MCF 10A (cell line): ENCODE measurements around the gene FGF1. TPM values are rescaled to one million over a fixed set of nuclear protein-coding genes. Genes with fewer than 3 reads are reported as not detected.
A peak's percentile ranks its signal among the peaks of the same experiment; 100 is the strongest.

Experiments
- BruUV-seq: library from RNA; stranded (reverse); fragments of 400-500 nt; replicated peaks from 2 replicates; lab custom pipeline; 2021; lab: Mats Ljungman, UMichigan
- CTCF ChIA-PET: fragments of 300-600 bp; sonication (Branson Sonifier 250); formaldehyde crosslinking; extraction: SDS; loops from one replicate; lab custom pipeline; 2021; ENCODE audit warnings: antibody characterized with exemption, inconsistent platforms; lab: Yijun Ruan, JAX
- POLR2A ChIA-PET: fragments of 300-600, 350-650 bp; sonication (Branson Sonifier 250); formaldehyde crosslinking; extraction: SDS; loops from one replicate; lab custom pipeline; 2020; ENCODE audit warnings: antibody characterized with exemption, inconsistent platforms; lab: Yijun Ruan, JAX
- DNase-seq: peaks from one replicate; pipeline ENCODE4 v3.0.0-alpha.2; 2018; ENCODE audit not compliant: unreplicated experiment
- H3K27ac Mint-ChIP-seq: one replicate; pipeline ENCODE4 v1.8.0; 2022; ENCODE audit warnings: mild to moderate bottlenecking, low read depth, mixed read lengths; ENCODE audit not compliant: unreplicated experiment
- H3K27me3 Mint-ChIP-seq: one replicate; pipeline ENCODE4 v1.8.0; 2022; ENCODE audit warnings: mixed read lengths; ENCODE audit not compliant: insufficient read depth, unreplicated experiment
- H3K36me3 Mint-ChIP-seq: one replicate; pipeline ENCODE4 v1.8.0; 2022; ENCODE audit warnings: mild to moderate bottlenecking, moderate library complexity, mixed read lengths; ENCODE audit not compliant: insufficient read depth, unreplicated experiment
- H3K4me1 Mint-ChIP-seq: one replicate; pipeline ENCODE4 v1.8.0; 2022; ENCODE audit warnings: mixed read lengths; ENCODE audit not compliant: insufficient read depth, unreplicated experiment
- H3K4me3 Mint-ChIP-seq: one replicate; pipeline ENCODE4 v1.8.0; 2022; ENCODE audit warnings: mild to moderate bottlenecking, moderate library complexity, mixed read lengths; ENCODE audit not compliant: unreplicated experiment
- H3K9me3 Mint-ChIP-seq: one replicate; pipeline ENCODE4 v1.8.0; 2022; ENCODE audit warnings: mixed read lengths; ENCODE audit not compliant: unreplicated experiment
- CTCF ChIP-seq: fragments of 200-600 bp; IDR thresholded peaks from one replicate; pipeline ENCODE4 v1.8.0; 2022; ENCODE audit warnings: antibody characterized with exemption, mild to moderate bottlenecking; ENCODE audit not compliant: unreplicated experiment
- intact Hi-C: fragments of 100-400 bp; cut with micrococcal nuclease; formaldehyde crosslinking; loops from 2 replicates; pipeline ENCODE4 v1.14.1; 2022
- total RNA-seq: library from RNA; stranded (reverse); gene quantifications from 2 replicates; pipeline ENCODE4 v1.2.3, GENCODE V29; 2022

The FGF1 gene
- total RNA-seq, 1 experiment from 2014 or later, result 0.65 TPM

GRCh38 chr5:142717582-142718215, 31.8 kb upstream of the FGF1 start:
- no TSS peak for BruUV-seq
- Mint-ChIP-seq H3K27ac (no peak overlapping the region), H3K36me3 (no peaks in the 10 kb centered on the region), H3K4me1 (peaks cover 40% of the 10 kb centered on the region), H3K27me3 (no peaks in the 10 kb centered on the region), H3K4me3 (no peak overlapping the region), H3K9me3 (no peaks in the 10 kb centered on the region)
- POLR2A ChIA-PET, result interaction anchor here (0.6 to 5.5 kb wide), 10 partner anchors 53 to 172 kb away, joined by 3 to 33 read pairs (median 6); partner anchors contain the start of gene ARHGAP26
- DNase-seq, result peak; percentile 72
- TF ChIP-seq CTCF, result peak; percentile 96
- intact Hi-C loops, result loop anchor here (1.0 kb wide), 7 partner anchors 31 to 1466 kb away; no protein-coding TSS in a partner anchor
- CTCF ChIA-PET, result interaction anchor here (0.6 to 24.9 kb wide), 49 partner anchors 11 to 1114 kb away, joined by 3 to 1942 read pairs (median 5); partner anchors contain the start of genes ARHGAP26 and FGF1

GRCh38 chr5:142716963-142717362, 31.1 kb upstream of the FGF1 start:
- ChIA-PET POLR2A (interaction anchor here (0.6 to 5.5 kb wide), 10 partner anchors 150 to 173 kb away, joined by 3 to 33 read pairs (median 5); no protein-coding TSS in a partner anchor), CTCF (interaction anchor here (0.6 to 24.9 kb wide), 44 partner anchors 6 to 842 kb away, joined by 3 to 1942 read pairs (median 6); partner anchors contain the start of genes ARHGAP26 and FGF1)
- peak; percentile 55 for TF ChIP-seq CTCF
- Mint-ChIP-seq H3K36me3 (no peaks in the 10 kb centered on the region), H3K4me1 (peaks cover 40% of the 10 kb centered on the region), H3K27ac (no peak overlapping the region), H3K4me3 (no peak overlapping the region), H3K27me3 (no peaks in the 10 kb centered on the region), H3K9me3 (no peaks in the 10 kb centered on the region)
- peak; percentile 77 for DNase-seq
- BruUV-seq, result no TSS peak
- intact Hi-C loops, result loop anchor here (1.0 kb wide), 7 partner anchors 31 to 1466 kb away; no protein-coding TSS in a partner anchor

- no peaks in the 10 kb centered on the region for H3K27me3 Mint-ChIP-seq
- TF ChIP-seq CTCF, result no peak
- no peaks in the 10 kb centered on the region for H3K36me3 Mint-ChIP-seq
- no peak overlapping the region for H3K27ac Mint-ChIP-seq
- ChIA-PET POLR2A (interaction anchor here (3.9 kb wide), 2 partner anchors 159 to 166 kb away, joined by 18 to 31 read pairs; no protein-coding TSS in a partner anchor), CTCF (interaction anchor here (0.6 to 24.9 kb wide), 23 partner anchors 8 to 1126 kb away, joined by 3 to 1942 read pairs (median 47); partner anchors contain the start of genes ARHGAP26 and FGF1)
- intact Hi-C loops, result no loop called here
- peaks cover 29% of the 10 kb centered on the region for H3K4me1 Mint-ChIP-seq
- no TSS peak for BruUV-seq
- no peaks in the 10 kb centered on the region for H3K9me3 Mint-ChIP-seq
- no peak overlapping the region for H3K4me3 Mint-ChIP-seq
- DNase-seq, result no peak
These were observed 29.4 kb upstream of the FGF1 start for GRCh38 chr5:142715291-142715690.
